ENCODE measurements around the gene TRAPPC12. TPM values are rescaled to one million over a fixed set of nuclear protein-coding genes. Genes with fewer than 3 reads are reported as not detected.

TRAPPC12 gene
- total RNA-seq, 1 donor from 2014 or later, result 51.9 TPM

DNA sequence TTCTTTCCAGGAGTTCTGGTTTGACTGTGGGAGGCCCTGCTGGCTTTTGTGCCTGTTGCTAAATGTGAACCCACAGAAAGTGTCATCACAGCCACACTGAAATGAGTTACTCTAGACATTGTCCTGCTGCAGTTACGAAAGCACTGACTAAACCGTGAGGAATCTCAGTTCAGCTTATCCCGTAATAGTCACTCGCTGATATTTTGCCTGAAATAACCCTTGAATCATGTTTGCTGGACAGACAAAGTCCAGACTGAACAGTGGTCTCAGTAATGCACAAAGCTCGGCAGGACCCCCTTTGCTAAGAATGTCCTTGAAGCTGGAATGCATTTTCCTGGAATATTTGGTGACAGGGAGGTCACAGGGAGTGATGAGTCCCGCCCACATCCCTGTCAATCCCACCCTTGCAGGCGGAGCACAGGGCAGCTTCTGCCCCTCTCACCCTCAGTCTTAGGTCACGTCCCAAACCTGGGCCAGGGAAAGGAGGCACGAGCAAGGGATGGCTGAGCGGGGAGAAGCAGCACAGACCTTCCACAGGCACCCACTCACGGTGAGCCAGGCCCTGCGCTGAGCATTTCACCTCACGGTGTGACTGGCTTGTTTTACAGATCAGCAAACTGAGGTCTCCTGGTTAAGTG is 86.5 kb downstream of the TRAPPC12 start:
- DNase-seq (ENCODE audit: low spot score) (no peak), ATAC-seq (no peak)

DNA sequence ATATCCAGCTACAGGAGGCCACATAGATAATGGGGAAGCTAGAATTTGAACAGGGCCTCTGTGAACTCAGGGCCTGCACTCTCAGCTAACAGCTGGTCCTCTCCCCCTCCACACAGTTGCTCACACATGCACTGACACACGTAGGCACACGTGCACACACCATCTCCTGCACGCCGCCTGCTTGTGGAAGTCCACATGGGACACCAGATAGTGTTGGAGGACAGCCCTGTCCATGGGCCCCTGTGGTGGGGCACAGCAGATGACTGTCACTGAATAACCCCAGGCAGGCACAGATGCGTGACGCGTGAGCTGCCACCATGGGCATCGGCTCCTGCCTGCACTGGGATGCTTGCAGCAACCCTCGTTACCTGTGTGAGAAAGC is 87.0 kb downstream of the TRAPPC12 start:
- no peak for ATAC-seq
- DNase-seq (ENCODE audit: low spot score), result no peak

DNA sequence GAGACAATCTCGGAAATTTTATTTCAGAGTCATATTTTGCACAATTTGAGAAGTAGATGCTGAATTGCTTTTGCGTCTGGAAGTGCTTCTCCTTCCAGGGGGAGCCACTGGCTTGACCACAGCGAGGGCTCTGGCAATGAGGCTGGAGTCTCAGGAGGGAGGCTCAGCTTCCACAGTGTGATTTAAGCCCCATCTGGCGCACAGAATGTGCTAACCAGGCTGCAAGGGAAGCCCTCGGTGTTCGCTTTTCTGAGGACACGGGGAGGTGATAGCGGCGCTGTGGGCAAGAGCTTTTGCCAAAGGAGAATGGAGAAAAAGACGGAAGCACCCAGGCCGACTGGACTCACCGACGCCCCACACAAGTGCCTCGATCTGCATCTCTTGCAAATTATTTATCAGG is 87.5 kb downstream of the TRAPPC12 start:
- ATAC-seq (no peak), DNase-seq (ENCODE audit: low spot score) (no peak)

DNA sequence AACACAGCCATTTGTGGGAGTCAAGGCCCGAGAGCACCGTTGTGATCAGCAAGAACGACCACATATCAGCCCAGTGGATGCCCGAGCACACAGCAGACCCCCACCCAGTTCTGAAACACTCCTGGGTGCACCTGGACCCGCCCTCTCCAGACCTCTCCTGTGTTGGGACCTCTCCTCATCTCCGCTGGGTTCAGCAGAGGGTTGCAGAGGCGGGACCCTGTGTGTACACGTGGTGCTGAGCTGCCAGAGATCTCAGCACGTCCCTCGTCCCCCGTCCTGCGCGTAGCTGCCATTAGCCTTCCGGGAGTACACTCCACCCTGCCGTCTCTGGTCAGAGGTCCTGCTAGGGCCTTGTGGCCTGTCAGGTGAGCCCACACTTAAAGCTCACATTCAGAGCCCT is 88.2 kb downstream of the TRAPPC12 start:
- ATAC-seq (no peak), DNase-seq (ENCODE audit: low spot score) (no peak)

DNA sequence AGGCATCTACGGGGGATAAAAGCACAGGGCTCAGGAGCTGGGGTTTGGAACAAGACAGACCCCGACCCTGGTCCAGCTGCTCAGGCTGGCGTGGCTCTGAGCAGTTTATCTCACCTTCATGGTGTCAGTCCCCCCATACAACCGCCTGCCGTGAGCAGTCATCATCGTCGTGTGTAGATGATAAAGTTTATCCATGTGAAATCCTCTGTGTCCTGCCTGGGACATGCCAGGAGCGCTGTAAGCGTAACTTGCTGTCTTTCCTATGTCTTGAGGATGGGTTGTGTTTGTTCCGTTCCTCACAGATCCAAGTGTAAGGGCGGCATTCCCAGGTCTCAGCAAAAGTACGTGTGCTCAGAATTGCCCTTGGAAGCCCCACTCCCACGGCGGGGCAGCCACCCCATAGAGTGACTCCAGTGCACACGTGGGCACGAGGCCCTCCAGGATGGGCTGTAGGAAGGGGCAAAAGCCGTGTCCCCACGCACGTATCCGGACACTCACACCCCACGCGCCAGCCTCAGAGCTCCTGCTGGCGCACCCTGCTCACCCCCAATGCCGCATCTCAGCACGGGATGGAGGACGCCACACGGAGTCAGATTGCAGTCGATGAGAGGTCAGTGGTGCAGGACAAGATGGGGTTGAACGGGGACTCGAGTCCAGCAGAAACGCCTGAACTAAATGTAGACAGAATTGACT is 88.9 kb downstream of the TRAPPC12 start:
- no peak for DNase-seq (ENCODE audit: low spot score)
- no peak for ATAC-seq

DNA sequence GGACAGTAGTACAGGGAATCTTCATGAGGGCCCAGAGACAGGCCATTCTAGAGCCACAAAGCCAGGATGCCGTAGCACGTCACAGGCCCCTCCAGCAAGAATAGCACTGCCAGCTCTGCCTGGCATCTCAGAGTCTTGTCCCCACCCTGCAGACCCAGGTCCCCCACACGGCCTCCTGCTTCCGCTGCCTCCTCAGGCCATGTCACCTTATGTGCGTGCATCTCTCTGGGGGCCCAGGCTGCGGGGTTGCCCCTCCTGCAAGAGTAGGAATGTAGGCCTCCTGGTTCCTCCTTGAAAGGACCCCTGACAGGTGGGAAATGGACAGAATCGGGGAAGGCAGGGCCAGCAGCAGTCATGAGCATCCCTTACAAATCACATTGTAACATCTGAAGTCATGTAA is 90.0 kb downstream of the TRAPPC12 start:
- ATAC-seq, result no peak

DNA sequence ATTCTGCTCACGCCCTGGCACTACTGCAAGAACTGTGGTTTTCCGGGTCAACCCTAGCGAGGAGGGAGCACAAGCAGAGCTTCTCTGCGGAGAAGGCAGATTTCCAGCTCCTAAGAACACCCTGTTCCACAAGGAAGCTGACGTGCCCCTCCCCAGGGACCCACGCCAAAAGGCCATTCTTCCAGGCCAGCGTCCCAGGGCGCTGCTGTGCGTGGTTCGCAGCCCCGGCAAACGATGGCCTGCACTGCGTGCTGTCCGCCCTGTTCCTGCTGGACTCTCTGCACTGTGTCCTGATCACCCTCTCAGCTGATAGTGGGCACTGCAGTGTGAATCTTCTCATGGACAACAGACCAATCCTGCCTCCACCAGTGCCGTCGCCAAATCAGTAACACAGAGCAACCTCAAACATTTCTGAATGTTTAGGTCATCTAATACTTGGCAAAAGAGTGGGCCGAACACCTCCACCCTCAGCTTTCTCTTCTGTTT is 90.7 kb downstream of the TRAPPC12 start:
- ATAC-seq, result peak; percentile 65
- DNase-seq (ENCODE audit: low spot score), result peak; percentile 60

More for the DNA sequence above, 90.0 kb downstream of the TRAPPC12 start:
- no peak for DNase-seq (ENCODE audit: low spot score)

DNA sequence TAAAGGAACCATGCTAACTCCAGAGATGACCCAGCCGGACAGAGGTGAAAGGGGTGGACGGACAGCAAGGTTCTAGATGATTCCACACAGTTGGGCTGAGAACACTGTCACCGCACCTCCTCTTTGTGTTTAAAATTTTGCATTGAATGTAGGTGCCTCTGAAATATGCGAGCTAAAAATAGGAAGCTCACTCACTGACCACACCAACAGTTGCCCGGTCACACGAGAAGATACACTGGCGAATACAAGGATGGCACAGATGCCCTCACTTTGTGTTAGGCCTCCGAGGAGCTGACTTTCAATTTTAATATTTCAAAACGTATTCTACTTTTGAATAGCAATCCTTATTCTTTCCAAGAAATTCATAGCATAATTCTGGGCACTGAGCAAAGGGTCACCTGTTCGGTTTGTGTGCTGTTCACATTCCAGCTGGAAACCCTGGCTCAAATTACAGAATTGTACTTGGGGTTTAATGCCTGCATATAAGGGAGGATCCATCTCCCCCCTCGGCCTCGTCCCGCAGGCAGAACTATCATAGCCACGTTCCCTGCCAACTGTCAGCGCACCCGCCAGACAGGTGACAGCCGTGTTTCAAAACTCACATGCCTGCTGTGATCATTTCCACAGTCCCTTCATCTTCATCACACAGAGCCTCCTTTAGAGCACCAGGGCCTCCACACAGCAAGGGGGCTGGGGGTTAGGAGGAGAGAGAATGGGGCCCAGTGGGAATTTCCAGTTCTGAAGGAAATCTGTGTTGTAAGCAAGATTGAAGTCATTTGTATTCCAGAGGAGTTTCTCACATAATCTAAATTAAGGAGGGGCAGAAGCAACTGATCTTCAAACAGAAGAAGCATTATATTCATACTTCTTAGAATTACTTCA is 91.6 kb downstream of the TRAPPC12 start:
- ATAC-seq (no peak), DNase-seq (ENCODE audit: low spot score) (no peak)

DNA sequence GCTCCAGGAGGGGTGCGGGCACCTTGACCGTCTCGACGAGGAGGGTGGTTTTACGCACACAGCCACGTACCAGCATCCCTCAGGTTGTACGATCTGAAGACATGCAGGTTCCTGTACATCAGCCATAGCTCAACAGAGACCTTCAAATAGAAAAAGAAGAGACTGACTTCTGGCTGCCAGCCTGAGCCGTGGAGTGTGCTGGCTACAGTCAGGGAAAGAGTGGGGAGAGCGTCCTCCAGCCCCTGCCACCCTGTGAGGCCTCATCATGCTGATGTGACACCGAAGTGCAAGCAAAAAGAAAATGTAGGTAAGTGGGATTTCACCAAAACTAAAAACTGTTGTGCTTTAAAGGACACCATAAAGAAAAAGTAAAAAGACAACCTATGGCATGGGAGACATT is 92.8 kb downstream of the TRAPPC12 start:
- no peak for DNase-seq (ENCODE audit: low spot score)
- ATAC-seq, result no peak

DNA sequence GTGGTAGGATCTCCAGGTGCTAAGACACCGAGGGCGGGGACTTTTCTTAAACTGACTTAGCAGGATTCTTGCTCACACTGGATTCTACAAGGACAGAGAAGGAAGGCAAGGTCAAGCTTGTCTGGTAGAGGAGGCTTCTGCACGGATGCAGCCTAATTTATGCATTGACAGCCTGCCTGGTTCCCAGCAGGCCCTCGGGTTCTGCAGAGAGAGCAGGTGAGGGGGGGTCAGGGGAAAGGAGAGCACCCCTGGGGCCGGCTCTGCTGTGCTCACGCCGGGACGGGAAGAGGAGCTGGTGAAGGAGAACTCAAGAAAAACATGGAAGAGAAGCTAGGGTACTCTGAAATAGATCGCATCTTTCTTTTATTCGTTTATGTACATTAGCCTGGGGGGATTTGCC is 93.5 kb downstream of the TRAPPC12 start:
- DNase-seq (ENCODE audit: low spot score), result no peak

DNA sequence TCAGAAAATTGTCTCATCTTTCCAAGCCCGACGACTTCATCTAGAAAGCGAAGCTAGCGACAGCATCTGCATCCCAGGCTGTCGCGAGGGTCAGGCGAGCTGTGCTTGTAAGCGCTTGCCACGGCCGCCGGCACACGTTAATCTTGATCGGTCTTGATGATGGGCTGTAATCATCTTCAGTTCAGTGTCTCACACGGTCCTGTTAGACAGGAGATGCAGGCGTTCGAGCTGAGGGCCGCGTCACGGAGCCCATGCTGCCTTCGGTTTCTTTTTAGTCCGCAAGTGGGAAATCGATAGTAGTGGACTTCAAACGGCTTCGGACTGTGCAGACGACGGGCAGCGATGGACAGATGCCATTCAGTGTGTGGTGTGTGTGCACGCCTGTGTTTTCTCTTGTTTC is 96.3 kb downstream of the TRAPPC12 start:
- ATAC-seq, result no peak
- no peak for DNase-seq (ENCODE audit: low spot score)

More for the DNA sequence above, 93.5 kb downstream of the TRAPPC12 start:
- no peak for ATAC-seq

DNA sequence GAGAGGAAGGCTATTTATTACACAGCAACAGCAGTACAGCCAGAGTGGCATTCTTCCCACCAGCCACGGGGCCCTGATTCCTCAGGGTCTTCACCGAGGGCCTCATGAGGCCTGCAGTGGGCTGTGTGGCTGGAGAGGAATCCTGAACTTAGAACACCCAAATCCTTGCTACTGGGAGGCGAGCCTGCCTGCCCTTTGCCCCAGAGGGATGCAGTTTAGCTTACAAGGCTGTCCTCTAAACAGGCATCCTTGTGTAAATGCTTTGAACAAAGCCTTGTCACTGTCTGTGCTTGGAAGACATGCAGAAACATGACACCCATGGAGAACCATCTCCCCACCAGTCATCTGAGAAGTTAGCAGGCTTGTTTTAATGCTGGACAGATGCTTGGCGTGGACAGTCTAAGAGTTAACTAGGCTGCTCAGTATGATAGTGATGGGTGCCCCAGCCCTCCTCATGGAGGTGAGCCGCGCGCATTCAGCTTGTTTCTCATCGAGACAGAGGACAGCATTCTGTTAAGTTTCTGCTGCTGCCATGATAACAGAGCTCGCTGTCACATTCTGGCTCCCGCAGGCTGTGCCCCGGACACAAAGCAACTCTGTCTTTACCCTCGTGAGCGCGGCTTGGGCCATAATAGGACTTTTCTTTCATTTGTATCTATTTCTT is 97.0 kb downstream of the TRAPPC12 start:
- ATAC-seq (no peak), DNase-seq (ENCODE audit: low spot score) (no peak)

DNA sequence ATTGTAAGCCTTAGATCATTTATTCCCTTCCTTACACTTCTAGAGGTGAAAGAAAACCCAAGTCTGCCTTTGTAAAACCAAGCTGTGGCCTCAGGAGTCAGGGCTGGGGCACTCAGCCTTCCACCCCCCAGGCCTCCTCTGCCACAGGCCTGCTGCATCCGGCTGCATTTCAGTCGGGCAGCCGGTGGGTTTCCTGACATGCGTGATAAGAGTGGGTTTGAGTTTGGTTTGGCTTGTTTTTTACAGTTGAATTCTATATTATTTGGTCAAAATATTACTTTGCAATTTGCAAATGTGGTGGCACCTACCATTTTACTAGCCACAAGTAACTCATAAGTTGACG is 97.5 kb downstream of the TRAPPC12 start:
- no peak for DNase-seq (ENCODE audit: low spot score)
- no peak for ATAC-seq

DNA sequence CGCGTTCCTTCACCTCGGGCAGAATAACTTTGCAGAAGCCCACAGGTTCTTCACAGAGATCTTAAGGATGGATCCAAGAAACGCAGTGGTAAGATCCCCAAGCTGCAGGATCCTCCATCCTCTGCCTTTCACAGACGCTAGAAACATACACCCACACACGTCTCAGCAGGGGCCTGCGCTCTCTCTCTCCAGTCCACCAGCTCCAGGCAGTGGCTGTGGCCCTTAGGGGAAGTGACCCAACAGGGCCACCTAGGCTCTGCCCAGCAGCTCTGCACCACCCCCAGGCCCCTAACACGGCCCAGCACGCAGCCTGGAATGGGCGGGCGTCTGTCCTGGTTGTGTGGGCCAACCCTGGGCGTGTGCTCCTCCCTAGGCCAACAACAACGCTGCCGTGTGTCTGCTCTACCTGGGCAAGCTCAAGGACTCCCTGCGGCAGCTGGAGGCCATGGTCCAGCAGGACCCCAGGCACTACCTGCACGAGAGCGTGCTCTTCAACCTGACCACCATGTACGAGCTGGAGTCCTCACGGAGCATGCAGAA is 99.4 kb downstream of the TRAPPC12 start:
- DNase-seq (ENCODE audit: low spot score) (no peak), ATAC-seq (no peak)

DNA sequence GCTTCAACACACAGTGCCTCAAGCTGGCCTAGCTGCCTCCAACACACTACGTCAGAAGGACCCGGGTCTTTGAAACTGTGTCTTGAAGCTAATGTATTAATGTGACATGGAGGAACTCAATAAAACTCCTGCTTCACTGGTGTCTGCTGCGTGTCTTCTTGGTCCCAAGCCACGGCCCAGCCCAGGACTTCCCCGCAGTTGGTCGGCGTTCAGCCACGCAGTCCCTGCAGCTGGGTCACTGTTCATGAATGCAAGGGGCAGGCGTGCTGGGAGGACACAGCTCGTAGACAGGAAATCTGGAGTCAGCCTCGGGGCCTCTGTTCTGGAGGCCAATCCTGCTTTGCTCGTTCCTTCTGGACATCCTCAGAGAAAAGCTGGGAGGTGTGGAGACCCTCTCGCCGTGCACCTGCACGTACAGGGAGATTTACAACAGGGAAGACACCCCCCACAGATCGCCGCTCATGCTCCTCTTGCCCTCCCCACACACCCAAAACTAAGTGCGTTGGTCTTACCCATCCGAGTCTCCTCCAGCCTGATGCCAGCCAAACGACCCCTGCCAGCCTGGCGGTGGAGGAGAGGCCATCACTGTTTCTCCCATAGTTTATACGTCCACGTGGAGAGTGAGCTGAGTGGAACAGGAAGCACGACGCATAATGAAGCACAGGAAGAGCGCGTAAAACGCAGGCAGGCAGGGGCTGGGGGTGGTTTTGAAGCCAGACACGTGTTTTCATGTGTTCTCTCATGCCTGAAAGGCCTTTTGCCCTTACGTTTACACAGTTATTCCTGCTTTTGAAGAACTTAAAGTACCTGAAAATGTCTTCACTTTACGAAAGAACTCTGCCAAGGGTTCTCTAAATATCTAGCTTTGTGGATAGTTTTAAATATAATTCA is 100.2 kb downstream of the TRAPPC12 start:
- DNase-seq (ENCODE audit: low spot score), result no peak

DNA sequence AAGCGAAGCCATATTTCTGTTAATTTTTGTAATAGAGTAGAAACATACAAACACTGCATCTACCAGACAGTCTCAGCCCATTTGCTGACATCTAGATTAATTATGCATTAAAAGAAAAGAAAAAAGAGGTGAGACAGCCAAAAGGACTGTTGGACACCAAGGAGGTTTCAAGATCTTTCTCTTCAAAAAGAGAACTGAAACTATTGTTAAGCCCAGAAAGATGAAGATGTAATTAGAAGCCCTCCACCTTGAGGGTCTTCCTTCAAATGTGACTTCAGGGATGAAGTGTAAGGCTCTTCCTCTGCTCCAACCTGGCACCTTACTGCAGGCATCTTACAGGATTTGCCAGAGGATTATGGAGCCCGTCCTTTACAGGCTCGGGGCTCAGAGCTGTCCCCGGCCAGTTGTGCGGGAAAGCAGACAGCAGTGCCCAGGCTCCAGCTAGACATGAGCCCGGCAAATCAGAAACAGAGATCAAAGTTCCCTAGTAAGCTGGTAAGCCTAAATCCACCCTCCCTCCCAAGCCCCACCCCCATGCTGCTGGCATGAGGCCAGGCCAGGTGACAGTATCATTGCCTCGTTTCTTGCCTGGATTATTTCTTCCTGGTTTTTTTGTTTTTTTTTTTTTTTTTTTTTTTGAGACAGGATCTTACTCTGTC is 101.0 kb downstream of the TRAPPC12 start:
- DNase-seq (ENCODE audit: low spot score), result peak; percentile 91
- peak; percentile 96 for ATAC-seq

More for the DNA sequence above, 100.2 kb downstream of the TRAPPC12 start:
- ATAC-seq, result no peak

DNA sequence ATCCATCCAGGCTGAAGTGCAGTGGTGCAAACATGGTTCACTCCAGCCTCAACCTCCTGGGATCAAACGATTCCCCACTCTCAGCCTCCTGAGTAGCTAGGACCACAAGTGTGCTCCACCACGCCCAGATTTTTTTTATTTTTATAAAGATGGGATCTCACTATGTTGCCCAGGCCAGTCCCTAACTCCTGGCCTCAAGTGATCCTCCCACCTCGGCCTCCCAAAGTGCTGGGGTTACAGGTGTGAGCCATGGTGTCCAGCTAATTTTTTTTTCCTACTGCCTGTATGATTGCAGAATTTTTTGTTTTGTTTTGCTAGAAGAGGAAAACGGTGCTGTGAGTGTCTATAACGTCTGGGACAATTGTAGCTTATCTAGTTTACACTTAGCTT is 101.5 kb downstream of the TRAPPC12 start:
- ATAC-seq (no peak), DNase-seq (ENCODE audit: low spot score) (no peak)

DNA sequence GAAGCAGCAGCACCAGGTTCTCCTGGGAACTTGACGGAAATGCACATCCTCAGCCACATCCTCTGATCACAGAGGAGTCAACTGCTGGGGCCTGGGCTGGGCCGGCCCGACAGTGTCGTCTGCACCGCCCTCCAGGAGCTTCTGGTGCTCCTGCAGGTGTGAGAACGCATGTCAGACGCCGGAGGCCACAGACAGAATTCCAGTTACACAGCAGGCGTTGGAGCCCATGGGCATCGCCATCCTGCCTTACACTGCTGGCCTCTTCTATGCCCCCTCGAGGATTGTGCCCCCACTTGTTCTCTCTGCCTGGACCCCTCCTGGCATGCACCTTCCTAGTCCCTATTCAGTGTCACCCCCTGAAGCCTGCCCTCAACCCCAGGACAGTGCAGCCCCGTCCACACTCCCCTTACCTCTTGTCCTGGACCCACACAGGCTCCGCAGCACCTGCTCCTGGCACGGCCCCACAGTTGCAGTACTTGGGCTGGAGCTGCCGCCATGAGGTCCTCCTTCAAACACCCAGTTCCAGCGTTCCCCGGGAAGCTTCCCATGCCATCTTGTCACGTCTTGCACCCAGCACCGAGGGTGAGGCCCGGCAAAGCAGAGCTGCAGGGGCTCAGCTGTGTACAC is 102.4 kb downstream of the TRAPPC12 start:
- ATAC-seq (no peak), DNase-seq (ENCODE audit: low spot score) (no peak)

DNA sequence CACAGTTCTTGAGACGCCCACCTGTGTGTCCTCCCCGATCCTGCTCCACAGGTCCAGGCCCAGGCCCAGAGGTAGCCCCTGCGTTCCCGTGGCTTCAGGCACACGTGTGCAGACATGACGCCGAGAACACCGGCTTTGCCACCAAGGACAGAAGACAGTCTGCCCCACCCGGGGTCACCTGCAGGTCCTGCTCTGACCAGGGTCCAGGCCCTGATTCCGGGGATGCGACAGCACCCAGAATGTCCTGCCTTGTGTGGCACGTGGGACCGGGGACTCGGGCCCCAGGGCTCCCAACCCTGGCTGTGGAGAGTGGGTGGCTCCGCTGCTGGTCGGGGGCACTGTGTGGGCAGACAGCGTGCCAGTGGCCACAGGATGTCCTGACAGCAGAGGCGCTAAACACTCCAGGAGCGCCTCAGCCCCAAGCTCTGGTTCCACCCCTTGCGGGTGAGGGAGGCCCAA is 102.9 kb downstream of the TRAPPC12 start:
- ATAC-seq (no peak), DNase-seq (ENCODE audit: low spot score) (no peak)

All from left lobe of liver (tissue), 2 donors.